ENCODE data around the gene AMZ2.
"Not testable (repeated sequence)": the region's sequence is repeated elsewhere in the genome, so short reads cannot be mapped to it uniquely, and the experiment has no call there.

Gene AMZ2

DNA sequence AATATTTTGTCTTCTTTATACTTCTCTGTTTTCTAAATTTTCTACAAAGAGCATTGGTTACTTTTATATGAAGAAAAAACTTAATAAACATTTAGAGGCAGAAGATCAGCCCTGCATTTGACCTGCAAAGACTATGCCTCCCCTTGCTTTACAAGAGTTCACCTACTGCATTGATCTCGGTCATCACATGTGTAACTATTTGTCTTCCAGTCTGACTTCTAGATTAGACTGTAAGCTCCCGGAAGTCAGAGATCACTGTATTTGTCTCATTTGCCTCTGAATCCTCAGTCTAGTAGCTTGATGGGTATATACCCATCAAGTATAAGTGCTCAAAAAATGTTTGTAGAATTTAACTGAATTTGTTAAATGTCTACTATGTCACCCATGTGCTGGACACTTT is 27.7 kb upstream of the AMZ2 start:
- DNase-seq (ENCODE audit: low read depth): not testable (repeated sequence)

GRCh38 chr17:68220786-68221185 is 27.1 kb upstream of the AMZ2 start:
- DNase-seq (ENCODE audit: low read depth): not testable (repeated sequence)

- no peak for DNase-seq (ENCODE audit: low read depth)
Measured at GRCh38 chr17:68221786-68222185, 26.1 kb upstream of the AMZ2 start.

- DNase-seq (ENCODE audit: low read depth): no peak
Measured at GRCh38 chr17:68222606-68223005, 25.2 kb upstream of the AMZ2 start.

DNA sequence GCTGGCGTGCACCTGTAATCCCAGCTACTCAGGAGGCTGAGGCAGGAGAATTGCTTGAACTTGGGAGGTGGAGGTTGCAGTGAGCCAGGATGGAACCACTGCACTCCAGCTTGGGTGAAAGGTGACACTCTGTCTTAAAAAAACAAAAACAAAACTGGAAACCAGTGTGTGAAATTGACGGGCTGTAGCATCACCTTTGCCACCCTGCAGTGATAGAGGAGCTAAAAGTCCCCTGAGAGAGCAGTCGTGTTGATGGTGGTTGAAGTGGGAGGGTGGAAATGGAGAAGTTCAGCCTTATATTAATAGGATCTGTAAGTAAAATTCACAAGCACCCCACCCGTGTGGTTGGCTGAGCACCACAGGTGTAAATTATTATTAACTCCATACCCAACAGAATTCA is 22.8 kb upstream of the AMZ2 start:
- DNase-seq (ENCODE audit: low read depth): not testable (repeated sequence)

GRCh38 chr17:68228039-68228680 is 19.7 kb upstream of the AMZ2 start:
- DNase-seq (ENCODE audit: low read depth): not testable (repeated sequence)

- DNase-seq (ENCODE audit: low read depth): no peak
Measured at GRCh38 chr17:68228817-68229570, 18.8 kb upstream of the AMZ2 start.

- no peak for DNase-seq (ENCODE audit: low read depth)
Measured at GRCh38 chr17:68229619-68230018, 18.2 kb upstream of the AMZ2 start.

DNA sequence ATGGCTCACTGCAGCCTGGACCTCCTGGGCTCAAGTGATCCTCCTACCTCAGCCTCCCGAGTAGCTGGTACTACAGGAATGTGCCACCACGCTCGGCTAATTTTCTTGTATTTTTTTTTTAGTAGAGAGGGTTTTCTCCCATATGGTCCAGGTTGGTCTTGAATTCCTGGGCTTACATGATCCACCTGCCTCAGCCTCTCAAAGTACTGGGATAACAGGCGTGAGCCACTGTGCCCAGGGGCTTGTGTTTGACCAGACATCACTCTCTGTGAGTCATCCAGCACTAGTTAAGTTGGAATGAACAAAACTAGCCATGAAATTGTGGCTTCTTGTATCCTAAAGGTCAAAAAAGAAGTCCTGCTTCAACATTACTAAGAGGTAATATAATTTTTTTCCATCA is 16.7 kb upstream of the AMZ2 start:
- not testable (repeated sequence) for DNase-seq (ENCODE audit: low read depth)

- DNase-seq (ENCODE audit: low read depth): no peak
Measured at GRCh38 chr17:68231541-68231940, 16.3 kb upstream of the AMZ2 start.

DNA sequence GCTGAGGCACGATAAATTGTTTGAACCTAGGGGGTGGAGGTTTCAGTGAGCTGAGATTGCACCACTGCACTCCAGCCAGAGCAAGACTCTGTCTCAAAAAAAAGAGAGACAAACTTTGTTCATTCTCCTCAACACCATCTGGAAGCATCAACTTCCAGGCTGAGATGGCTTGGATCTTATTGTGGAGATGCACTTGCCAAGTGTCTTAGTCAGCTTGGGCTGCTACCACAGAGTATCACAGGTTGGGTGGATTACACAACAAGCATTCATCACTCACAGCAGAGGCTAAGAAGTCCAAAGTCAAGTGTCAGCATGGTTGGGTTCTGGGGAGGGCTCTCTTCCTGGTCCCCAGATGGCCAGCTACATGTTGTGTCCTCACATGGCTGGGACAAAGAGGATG is 15.1 kb upstream of the AMZ2 start:
- not testable (repeated sequence) for DNase-seq (ENCODE audit: low read depth)

GRCh38 chr17:68234726-68235335 is 13.0 kb upstream of the AMZ2 start:
- DNase-seq (ENCODE audit: low read depth): not testable (repeated sequence)

- DNase-seq (ENCODE audit: low read depth): not testable (repeated sequence)
Measured at GRCh38 chr17:68235336-68235791, 12.5 kb upstream of the AMZ2 start.

- not testable (repeated sequence) for DNase-seq (ENCODE audit: low read depth)
Measured at GRCh38 chr17:68237369-68238163, 10.3 kb upstream of the AMZ2 start.

DNA sequence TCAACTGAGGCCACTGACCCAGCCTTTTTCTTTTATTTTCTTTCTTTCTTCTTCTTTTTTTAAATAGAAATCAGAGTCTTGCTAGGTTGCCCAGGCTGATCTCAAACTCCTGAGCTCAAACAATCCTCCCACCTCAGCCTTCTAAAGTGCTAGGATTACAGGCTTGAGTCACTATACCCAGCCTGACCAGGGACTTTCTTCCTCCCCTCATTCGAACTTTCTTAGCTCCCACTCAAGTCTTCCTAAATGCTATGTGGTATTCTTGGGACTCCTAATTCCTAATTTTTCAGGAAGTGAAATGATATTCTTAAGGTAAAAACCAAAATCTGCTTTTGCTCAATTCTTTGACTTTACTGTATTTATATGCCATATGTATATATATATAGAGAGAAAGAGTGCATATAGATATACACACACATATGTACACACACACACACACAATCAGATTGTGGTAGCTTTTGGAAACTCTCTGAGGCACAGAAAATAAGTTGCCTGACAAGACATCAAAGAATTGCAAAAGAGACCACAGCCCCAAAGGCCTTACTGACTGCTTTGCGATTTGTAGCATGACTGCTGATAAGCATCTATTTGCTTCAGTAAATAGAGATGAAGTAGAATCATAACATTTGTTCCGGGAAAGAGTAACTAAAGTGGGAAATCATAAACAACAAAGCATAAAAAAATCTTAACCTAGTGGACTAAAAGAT is 9.5 kb upstream of the AMZ2 start:
- no peak for DNase-seq (ENCODE audit: low read depth)

GRCh38 chr17:68238871-68239253 is 9.0 kb upstream of the AMZ2 start:
- no peak for DNase-seq (ENCODE audit: low read depth)

DNA sequence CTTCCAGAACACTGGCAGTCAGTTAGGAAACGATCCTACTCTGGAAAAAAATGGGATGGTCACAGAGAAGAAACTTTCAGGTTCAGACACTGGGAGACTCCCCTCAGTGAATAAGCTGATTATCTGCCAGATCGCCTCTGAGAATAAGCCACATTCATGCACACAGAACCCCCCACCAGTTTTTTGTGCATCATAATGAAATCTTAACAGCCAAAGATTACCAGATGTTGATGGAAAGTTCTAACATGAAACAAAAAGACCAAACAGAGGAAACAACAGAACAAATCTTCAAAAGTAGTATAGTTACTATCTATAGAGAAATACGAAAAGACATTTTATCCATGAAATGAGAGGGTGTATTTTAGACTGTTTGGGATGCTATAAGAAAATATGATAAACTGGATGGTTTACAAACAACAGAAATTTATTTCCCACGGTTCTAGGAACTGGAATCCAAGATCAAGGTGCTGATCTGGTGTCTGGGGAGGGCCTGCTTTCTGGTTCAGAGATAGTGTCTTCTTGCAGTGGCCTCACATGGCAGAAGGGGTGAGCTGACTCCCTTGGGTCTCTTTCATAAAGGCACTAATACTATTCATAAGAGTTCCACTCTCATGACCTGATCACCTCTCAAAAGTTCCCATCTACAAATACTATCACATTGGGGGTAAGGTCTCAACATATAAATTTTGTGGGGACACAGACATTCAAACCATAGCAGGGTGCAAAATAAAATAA is 8.0 kb upstream of the AMZ2 start:
- DNase-seq (ENCODE audit: low read depth): no peak

GRCh38 chr17:68246271-68247028 is 1.4 kb upstream of the AMZ2 start:
- DNase-seq (ENCODE audit: low read depth): no peak

DNA sequence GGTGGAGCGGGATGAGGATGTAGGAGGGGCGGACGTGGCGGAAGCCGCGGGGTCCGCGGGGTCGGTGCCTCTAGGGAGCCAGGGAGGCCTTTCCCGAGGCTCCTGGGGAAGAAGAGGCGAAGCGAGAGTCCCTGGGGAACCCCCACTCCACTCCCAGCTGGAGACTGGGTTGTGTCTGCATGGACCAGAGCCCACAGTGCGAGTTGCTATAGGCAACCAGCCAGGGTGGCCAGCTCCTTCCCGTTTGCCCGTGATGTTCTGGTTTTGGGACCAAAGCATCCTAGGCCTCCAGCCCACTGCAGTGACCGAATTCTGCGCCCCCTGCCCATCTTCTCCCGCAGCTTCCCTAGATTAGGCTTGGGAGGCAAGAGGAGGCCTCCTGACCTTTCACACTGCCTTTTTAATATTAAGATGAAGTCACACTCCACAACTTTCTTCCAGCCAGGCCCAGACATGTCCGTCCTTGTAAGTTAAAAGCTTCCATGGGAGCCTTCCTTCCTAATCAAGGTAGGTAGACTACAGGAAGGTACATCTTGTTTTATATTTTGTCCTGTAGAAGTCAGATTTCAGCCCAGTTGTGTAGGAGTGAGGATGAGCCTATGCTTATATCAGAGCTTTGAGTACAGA is 469 bp downstream of the AMZ2 start:
- no peak for DNase-seq (ENCODE audit: low read depth)

- DNase-seq (ENCODE audit: low read depth): no peak
Measured at GRCh38 chr17:68248891-68249290, 1.0 kb downstream of the AMZ2 start.

All from stimulated activated CD8-positive, alpha-beta memory T cell treated with anti-CD3 and anti-CD28 coated beads, Interleukin-4, amount 100 ng/mL, for 24 hours (primary cell).